ENCODE results near the gene CD48. TPM values are rescaled to one million over a fixed set of nuclear protein-coding genes. Genes with fewer than 3 reads are reported as not detected.
A peak's percentile ranks its signal among the peaks of the same experiment; 100 is the strongest.
"Not testable (repeated sequence)": the region's sequence is repeated elsewhere in the genome, so short reads cannot be mapped to it uniquely, and the experiment has no call there.

The CD48 gene
- polyA plus RNA-seq, 3 donors: 356 to 688 (median 363) TPM

DNA sequence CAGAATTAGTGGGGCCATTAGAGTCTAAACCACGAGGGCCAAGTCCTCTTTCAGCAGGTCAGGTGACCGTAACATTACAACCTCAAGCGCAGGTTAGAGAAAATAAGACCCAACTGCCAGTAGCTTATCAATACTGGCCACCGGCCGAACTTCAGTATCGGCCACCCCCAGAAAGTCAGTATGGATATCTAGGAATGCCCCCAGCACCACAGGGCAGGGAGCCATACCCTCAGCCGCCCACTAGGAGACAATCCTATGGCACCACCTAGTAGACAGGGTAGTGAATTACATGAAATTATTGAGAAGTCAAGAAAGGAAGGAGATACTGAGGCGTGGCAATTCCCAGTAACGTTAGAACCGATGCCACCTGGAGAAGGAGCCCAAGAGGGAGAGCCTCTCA, 19.2 kb downstream of the CD48 start:
- H2AFZ ChIP-seq (ENCODE audit: insufficient read depth, low read depth, low read length, poor library complexity, severe bottlenecking); H3K4me1 ChIP-seq (ENCODE audit: control insufficient read depth in 1 of 2, insufficient read depth in 2 of 2, low read length in 2 of 2); H3K9me3 Mint-ChIP-seq; H3K4me3 ChIP-seq (replicated peaks in 1 of 3; ENCODE audit: low read depth in 2 of 3, low read length in 3 of 3); H3K9me3 ChIP-seq (replicated peaks in 1 of 2; ENCODE audit: control insufficient read depth in 1 of 2, insufficient read depth in 1 of 2, low read length in 2 of 2); H3K4me2 ChIP-seq (replicated peaks; ENCODE audit: extremely low read depth, low read length, poor library complexity, severe bottlenecking); intact Hi-C loops (cut with micrococcal nuclease); H3K4me3 Mint-ChIP-seq; DNase-seq; H3K27me3 Mint-ChIP-seq (ENCODE audit: low read depth in 3 of 3); H3K27ac ChIP-seq (ENCODE audit: low read depth in 1 of 2, low read length in 2 of 2); H3K27me3 ChIP-seq (ENCODE audit: control insufficient read depth in 2 of 2, insufficient read depth in 2 of 2, low read length in 2 of 2); H3K9ac ChIP-seq (ENCODE audit: insufficient read depth, low read length, poor library complexity, severe bottlenecking): not testable (repeated sequence)
- no CpG with 5 or more reads among the region's 10 CpGs for WGBS (ENCODE audit: insufficient coverage)
- H3K36me3 ChIP-seq (replicated peaks in 1 of 2; ENCODE audit: control insufficient read depth in 1 of 2, insufficient read depth in 2 of 2, low read length in 2 of 2): peaks cover 3 to 46% of the 10 kb centered on the region in 2 donors
- H4K20me1 ChIP-seq (ENCODE audit: insufficient read depth, low read length): peaks cover 91% of the 10 kb centered on the region
- peaks cover 86% of the 10 kb centered on the region for H3K79me2 ChIP-seq (ENCODE audit: insufficient read depth, low read length)
- H3K36me3 Mint-ChIP-seq: peaks cover 35 to 38% of the 10 kb centered on the region in 2 donors
- TF ChIP-seq, protein P1, sequence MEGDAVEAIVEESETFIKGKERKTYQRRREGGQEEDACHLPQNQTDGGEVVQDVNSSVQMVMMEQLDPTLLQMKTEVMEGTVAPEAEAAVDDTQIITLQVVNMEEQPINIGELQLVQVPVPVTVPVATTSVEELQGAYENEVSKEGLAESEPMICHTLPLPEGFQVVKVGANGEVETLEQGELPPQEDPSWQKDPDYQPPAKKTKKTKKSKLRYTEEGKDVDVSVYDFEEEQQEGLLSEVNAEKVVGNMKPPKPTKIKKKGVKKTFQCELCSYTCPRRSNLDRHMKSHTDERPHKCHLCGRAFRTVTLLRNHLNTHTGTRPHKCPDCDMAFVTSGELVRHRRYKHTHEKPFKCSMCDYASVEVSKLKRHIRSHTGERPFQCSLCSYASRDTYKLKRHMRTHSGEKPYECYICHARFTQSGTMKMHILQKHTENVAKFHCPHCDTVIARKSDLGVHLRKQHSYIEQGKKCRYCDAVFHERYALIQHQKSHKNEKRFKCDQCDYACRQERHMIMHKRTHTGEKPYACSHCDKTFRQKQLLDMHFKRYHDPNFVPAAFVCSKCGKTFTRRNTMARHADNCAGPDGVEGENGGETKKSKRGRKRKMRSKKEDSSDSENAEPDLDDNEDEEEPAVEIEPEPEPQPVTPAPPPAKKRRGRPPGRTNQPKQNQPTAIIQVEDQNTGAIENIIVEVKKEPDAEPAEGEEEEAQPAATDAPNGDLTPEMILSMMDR (IDR thresholded peaks at IDR 0.05): peak; percentile 48
- H3K27ac Mint-ChIP-seq: peak overlapping the region in 1 of 7 donors; percentile 69
- H3K4me1 Mint-ChIP-seq: peaks cover 59% of the 10 kb centered on the region

- H3K9ac ChIP-seq (ENCODE audit: insufficient read depth, low read length, poor library complexity, severe bottlenecking): no peak overlapping the region
- peaks cover 49 to 51% of the 10 kb centered on the region in 2 donors for H3K4me1 ChIP-seq (ENCODE audit: control insufficient read depth in 1 of 2, insufficient read depth in 2 of 2, low read length in 2 of 2)
- Mint-ChIP-seq H3K27me3 (ENCODE audit: low read depth in 3 of 3) (no peaks in the 10 kb centered on the region), H3K4me1 (peaks cover 80% of the 10 kb centered on the region), H3K27ac (peak overlapping the region; percentile 72 to 93 (median 88)), H3K36me3 (peaks cover 76 to 91% of the 10 kb centered on the region in 2 donors), H3K9me3 (no peaks in the 10 kb centered on the region), H3K4me3 (no peak overlapping the region)
- H3K36me3 ChIP-seq (replicated peaks in 1 of 2; ENCODE audit: control insufficient read depth in 1 of 2, insufficient read depth in 2 of 2, low read length in 2 of 2): peaks cover 42 to 82% of the 10 kb centered on the region in 2 donors
- no peak overlapping the region for H2AFZ ChIP-seq (ENCODE audit: insufficient read depth, low read depth, low read length, poor library complexity, severe bottlenecking)
- TF ChIP-seq, protein P1 (IDR thresholded peaks at IDR 0.05): no peak
- H3K27ac ChIP-seq (ENCODE audit: low read depth in 1 of 2, low read length in 2 of 2): peak overlapping the region; percentile 57 to 76
- intact Hi-C loops (cut with micrococcal nuclease): loop anchor here in 1 of 2 donors (10.0 kb wide), 1 partner anchor 180 kb away; the partner anchor contains the start of gene CD244
- H3K79me2 ChIP-seq (ENCODE audit: insufficient read depth, low read length): peaks cover 92% of the 10 kb centered on the region
- H4K20me1 ChIP-seq (ENCODE audit: insufficient read depth, low read length): peaks cover 99% of the 10 kb centered on the region
- H3K4me2 ChIP-seq (replicated peaks; ENCODE audit: extremely low read depth, low read length, poor library complexity, severe bottlenecking): peak overlapping the region; percentile 5
- peak overlapping the region in 1 of 3 experiments; percentile 51 for H3K4me3 ChIP-seq (replicated peaks in 1 of 3; ENCODE audit: low read depth in 2 of 3, low read length in 3 of 3)
- H3K27me3 ChIP-seq (ENCODE audit: control insufficient read depth in 2 of 2, insufficient read depth in 2 of 2, low read length in 2 of 2): no peaks in the 10 kb centered on the region
- DNase-seq: no peak
- H3K9me3 ChIP-seq (replicated peaks in 1 of 2; ENCODE audit: control insufficient read depth in 1 of 2, insufficient read depth in 1 of 2, low read length in 2 of 2): no peaks in the 10 kb centered on the region
These were observed 26.4 kb downstream of the CD48 start for GRCh38 chr1:160685266-160685665.

All from CD14-positive monocyte (primary cell).